Measurements from ENCODE around the gene MISFA. TPM values are rescaled to one million over a fixed set of nuclear protein-coding genes. Genes with fewer than 3 reads are reported as not detected.

Gene MISFA
- total RNA-seq, 4 donors from 2014 or later = 7.1 TPM; not detected in 3

DNA sequence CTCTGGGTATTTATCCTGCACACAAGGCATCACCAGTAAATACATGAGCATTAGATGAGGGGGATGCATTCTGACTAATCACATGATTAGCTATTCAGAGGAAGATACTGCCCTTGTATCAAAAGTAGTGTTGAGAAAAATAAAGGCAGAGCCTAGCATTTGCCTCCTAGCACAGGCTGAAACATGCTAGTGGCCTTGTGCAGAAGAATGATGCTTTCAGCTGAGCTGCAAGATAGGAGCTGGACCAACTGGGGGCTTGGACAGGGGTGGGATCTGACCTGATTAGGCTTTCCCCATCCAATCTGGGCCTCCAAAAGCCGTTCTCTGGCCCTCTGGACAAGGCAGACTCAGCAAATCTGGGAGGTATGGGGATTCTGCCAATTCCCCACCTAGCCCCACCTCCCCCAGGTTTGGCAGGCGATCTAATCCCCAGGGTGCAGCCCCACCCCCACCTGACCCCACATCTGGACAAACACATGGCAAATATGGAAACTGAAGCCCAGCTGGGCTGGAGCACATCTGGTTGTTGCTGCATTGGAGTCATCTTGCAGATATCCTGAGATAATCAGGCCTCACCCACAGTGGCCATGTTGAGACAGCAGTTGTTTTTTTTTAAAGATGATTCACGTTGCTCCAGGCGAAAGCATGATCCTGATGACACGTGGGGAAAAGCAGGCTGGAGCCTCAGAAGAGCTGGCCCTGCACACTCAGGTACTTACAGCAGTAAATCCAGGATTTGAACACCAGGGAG is 4.4 kb upstream of the MISFA start:
- peaks cover 0 to 16% (median 12%) of the 10 kb centered on the region in 4 donors for H3K36me3 ChIP-seq
- intact Hi-C loops (cut with DNase I) = loop anchor here (5.0 kb wide), 1 partner anchor 42 kb away; no protein-coding TSS in a partner anchor
- peaks cover 8 to 31% (median 25%) of the 10 kb centered on the region in 4 donors for H3K4me1 ChIP-seq
- TF ChIP-seq, protein P1, sequence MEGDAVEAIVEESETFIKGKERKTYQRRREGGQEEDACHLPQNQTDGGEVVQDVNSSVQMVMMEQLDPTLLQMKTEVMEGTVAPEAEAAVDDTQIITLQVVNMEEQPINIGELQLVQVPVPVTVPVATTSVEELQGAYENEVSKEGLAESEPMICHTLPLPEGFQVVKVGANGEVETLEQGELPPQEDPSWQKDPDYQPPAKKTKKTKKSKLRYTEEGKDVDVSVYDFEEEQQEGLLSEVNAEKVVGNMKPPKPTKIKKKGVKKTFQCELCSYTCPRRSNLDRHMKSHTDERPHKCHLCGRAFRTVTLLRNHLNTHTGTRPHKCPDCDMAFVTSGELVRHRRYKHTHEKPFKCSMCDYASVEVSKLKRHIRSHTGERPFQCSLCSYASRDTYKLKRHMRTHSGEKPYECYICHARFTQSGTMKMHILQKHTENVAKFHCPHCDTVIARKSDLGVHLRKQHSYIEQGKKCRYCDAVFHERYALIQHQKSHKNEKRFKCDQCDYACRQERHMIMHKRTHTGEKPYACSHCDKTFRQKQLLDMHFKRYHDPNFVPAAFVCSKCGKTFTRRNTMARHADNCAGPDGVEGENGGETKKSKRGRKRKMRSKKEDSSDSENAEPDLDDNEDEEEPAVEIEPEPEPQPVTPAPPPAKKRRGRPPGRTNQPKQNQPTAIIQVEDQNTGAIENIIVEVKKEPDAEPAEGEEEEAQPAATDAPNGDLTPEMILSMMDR (IDR thresholded peaks at IDR 0.05) = no peak
- TF ChIP-seq POLR2A (IDR thresholded peaks at IDR 0.05; ENCODE audit: low read depth) (no peak), POLR2AphosphoS5 (IDR thresholded peaks at IDR 0.05) (no peak), EP300 (IDR thresholded peaks at IDR 0.05) (no peak)
- 100% methylated on average over 1 of the region's 5 CpGs for WGBS
- H3K4me3 ChIP-seq = no peak overlapping the region
- no peak for DNase-seq (ENCODE audit: extremely low spot score)
- H3K27ac ChIP-seq (replicated peaks in 1 of 4) = no peak overlapping the region
- no peaks in the 10 kb centered on the region for H3K9me3 ChIP-seq
- no peaks in the 10 kb centered on the region for H3K27me3 ChIP-seq

DNA sequence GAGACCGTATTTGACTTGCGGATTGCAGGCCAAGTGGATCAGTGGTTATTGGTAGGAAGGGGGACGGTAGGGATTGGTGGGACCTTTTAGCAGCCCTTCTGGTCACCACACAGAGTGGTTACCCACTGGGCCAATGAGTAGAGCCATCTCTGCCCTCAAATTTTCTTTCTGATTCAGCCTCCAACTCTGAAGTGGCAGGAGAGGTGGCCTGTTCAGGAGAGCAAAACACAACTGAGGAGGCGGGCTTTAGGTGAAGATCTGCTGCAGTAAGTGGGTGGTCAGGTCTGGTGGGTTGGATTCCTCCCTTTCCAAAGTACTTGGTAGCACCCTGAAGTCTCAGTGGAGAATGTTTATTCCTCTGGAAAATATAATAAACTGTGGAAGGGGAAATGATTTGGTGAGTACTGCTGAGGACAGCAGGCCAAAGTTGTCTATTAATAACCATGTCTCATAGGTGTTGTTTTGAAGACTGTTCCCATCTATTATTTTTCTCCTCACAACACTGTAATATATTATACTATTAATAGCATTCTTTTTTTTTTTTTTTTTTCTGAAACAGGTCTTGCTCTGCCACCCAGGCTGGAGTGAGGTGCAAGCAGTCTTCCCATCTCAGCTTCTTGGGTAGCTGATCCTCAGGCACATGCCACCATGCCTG is 1.5 kb downstream of the MISFA start:
- Histone ChIP-seq H3K36me3 (peaks cover 0 to 28% (median 9%) of the 10 kb centered on the region in 4 donors), H3K27me3 (no peaks in the 10 kb centered on the region), H3K9me3 (no peaks in the 10 kb centered on the region), H3K4me1 (peaks cover 11 to 42% (median 32%) of the 10 kb centered on the region in 4 donors), H3K4me3 (no peak overlapping the region), H3K27ac (replicated peaks in 1 of 4) (peak overlapping the region; percentile 42 to 65 (median 58))
- DNase-seq (ENCODE audit: extremely low spot score) = no peak
- TF ChIP-seq, protein P1 (IDR thresholded peaks at IDR 0.05) = no peak
- TF ChIP-seq EP300 (IDR thresholded peaks at IDR 0.05) = no peak
- no peak for TF ChIP-seq POLR2A (IDR thresholded peaks at IDR 0.05; ENCODE audit: low read depth)
- no peak for TF ChIP-seq POLR2AphosphoS5 (IDR thresholded peaks at IDR 0.05)
- 86% methylated on average over 4 of the region's 4 CpGs for WGBS
- intact Hi-C loops (cut with DNase I) = no loop called here

DNA sequence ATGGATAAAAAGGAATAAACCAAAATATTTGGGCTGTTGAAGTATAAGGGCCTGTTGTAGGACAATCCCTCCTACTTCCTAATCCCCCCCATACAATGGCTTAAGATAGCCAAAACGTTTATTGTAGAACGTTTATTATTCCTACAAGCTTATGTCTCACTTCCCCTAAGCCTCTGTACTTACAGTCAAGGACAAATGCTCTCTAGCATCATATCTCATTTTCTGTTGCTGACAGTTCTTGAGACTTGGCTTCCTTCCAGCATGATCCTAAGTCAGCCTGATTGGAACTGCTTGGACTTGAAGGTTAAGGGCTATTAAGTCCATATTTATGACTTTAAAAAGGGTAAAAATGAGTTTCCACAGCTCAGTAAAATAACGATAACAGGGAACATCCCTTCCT is 8.8 kb downstream of the MISFA start:
- intact Hi-C loops (cut with DNase I) = no loop called here
- H3K36me3 ChIP-seq = peaks cover 7 to 63% (median 43%) of the 10 kb centered on the region in 4 donors
- no peak for DNase-seq (ENCODE audit: extremely low spot score)
- H3K27ac ChIP-seq (replicated peaks in 1 of 4) = no peak overlapping the region
- WGBS = 32% methylated on average over 3 of the region's 3 CpGs
- no peak for TF ChIP-seq EP300 (IDR thresholded peaks at IDR 0.05)
- TF ChIP-seq, protein P1 (IDR thresholded peaks at IDR 0.05) = no peak
- no peaks in the 10 kb centered on the region for H3K9me3 ChIP-seq
- no peaks in the 10 kb centered on the region for H3K27me3 ChIP-seq
- H3K4me3 ChIP-seq = no peak overlapping the region
- H3K4me1 ChIP-seq = peaks cover 0 to 10% (median 4%) of the 10 kb centered on the region in 4 donors

DNA sequence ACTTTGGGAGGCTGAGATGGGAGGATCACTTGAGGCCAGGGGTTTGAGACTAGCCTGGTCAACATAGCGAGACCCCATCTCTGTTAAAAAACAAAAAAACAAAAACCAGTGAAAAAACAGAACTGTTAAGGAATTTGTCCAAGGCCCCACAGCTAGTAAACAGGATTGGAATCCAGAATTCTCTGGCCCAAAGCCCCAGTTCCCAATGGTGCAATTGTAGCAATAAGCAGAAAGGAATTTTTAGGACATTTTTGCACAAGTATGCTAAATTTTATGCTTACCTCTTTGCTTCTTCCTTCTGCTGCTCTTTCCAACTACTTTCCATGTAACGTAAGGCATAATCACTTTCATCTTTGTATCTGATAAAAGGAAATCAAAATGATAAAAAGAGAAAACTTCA is 11.6 kb downstream of the MISFA start:
- peaks cover 0 to 7% (median 2%) of the 10 kb centered on the region in 4 donors for H3K4me1 ChIP-seq
- no peaks in the 10 kb centered on the region for H3K9me3 ChIP-seq
- intact Hi-C loops (cut with DNase I) = no loop called here
- TF ChIP-seq POLR2A (IDR thresholded peaks at IDR 0.05; ENCODE audit: low read depth) (no peak), EP300 (IDR thresholded peaks at IDR 0.05) (no peak), POLR2AphosphoS5 (IDR thresholded peaks at IDR 0.05) (no peak)
- TF ChIP-seq, protein P1 (IDR thresholded peaks at IDR 0.05) = no peak
- H3K27ac ChIP-seq (replicated peaks in 1 of 4) = no peak overlapping the region
- no peaks in the 10 kb centered on the region for H3K27me3 ChIP-seq
- H3K4me3 ChIP-seq = no peak overlapping the region
- WGBS = 97% methylated on average over 2 of the region's 2 CpGs
- DNase-seq (ENCODE audit: extremely low spot score) = no peak
- H3K36me3 ChIP-seq = peaks cover 19 to 83% (median 60%) of the 10 kb centered on the region in 4 donors

Measured in esophagus muscularis mucosa (tissue), 4 donors.